ENCODE results near the gene EPHA3.

- TF ChIP-seq POLR2A (IDR thresholded peaks at IDR 0.05), result no peak
- TF ChIP-seq CTCF (IDR thresholded peaks at IDR 0.05), result no peak
- no peak for TF ChIP-seq EP300 (IDR thresholded peaks at IDR 0.05)
Measured at GRCh38 chr3:89246326-89246725, 138.9 kb downstream of the EPHA3 start.

Measured in ovary (tissue), 3 donors.